IMR-90 (cell line): Measurements from ENCODE around the gene HDAC9. TPM values are rescaled to one million over a fixed set of nuclear protein-coding genes. Genes with fewer than 3 reads are reported as not detected.

Source experiments
- ATAC-seq: fragments of 200-7000 bp; cut with Tn5 transposase; 2 replicates; pipeline ENCODE4 v1.9.1; 2020; ENCODE audit warnings: low read depth, mild to moderate bottlenecking, moderate library complexity
- BruUV-seq: library from RNA; stranded (reverse); fragments of 400-500 nt; replicated peaks from 2 replicates; lab custom pipeline; 2021; lab: Mats Ljungman, UMichigan
- CTCF ChIA-PET: fragments of 300-600 bp; formaldehyde crosslinking; extraction: SDS; loops from one replicate; lab custom pipeline; 2021; ENCODE audit warnings: antibody characterized with exemption; lab: Yijun Ruan, JAX
- POLR2A ChIA-PET: fragments of 300-600 bp; sonication (Branson Sonifier 250); formaldehyde crosslinking; loops from one replicate; lab custom pipeline; 2022; ENCODE audit warnings: antibody characterized with exemption; ENCODE audit not compliant: unreplicated experiment; lab: Charles Lee
- DNase-seq: peaks from one replicate; pipeline ENCODE4 v3.0.0; 2013
- H2AFZ ChIP-seq: replicated peaks from 2 replicates; pipeline ENCODE3; 2013; ENCODE audit warnings: low read length, mild to moderate bottlenecking; ENCODE audit not compliant: poor library complexity
- H2AK5ac ChIP-seq: 2 replicates; pipeline ENCODE4 v1.6.1; 2013; ENCODE audit warnings: low read depth, low read length, inconsistent platforms
- H2AK9ac ChIP-seq: replicated peaks from 2 replicates; pipeline ENCODE3; 2013; ENCODE audit warnings: mild to moderate bottlenecking, low read depth, low read length, moderate library complexity; ENCODE audit not compliant: poor library complexity
- H2BK120ac ChIP-seq: 2 replicates; pipeline ENCODE4 v1.6.1; 2013; ENCODE audit warnings: low read depth, low read length, inconsistent platforms
- H2BK15ac ChIP-seq: 3 replicates; pipeline ENCODE4 v1.6.1; 2013; ENCODE audit warnings: low read depth, low read length, inconsistent platforms
- H2BK20ac ChIP-seq: 2 replicates; pipeline ENCODE4 v1.6.1; 2013; ENCODE audit warnings: low read depth, mild to moderate bottlenecking, inconsistent platforms, low read length, moderate library complexity
- H2BK5ac ChIP-seq: 2 replicates; pipeline ENCODE4 v1.6.1; 2013; ENCODE audit warnings: mild to moderate bottlenecking, low read depth, low read length, inconsistent platforms; ENCODE audit not compliant: poor library complexity, severe bottlenecking
- H3K14ac ChIP-seq: replicated peaks from 2 replicates; pipeline ENCODE4 v1.6.1; 2013; ENCODE audit warnings: low read depth, low read length, inconsistent platforms
- H3K18ac ChIP-seq: 2 replicates; pipeline ENCODE4 v1.6.1; 2013; ENCODE audit warnings: low read depth, low read length, control low read depth
- H3K23ac ChIP-seq: 2 replicates; pipeline ENCODE4 v1.6.1; 2013; ENCODE audit warnings: low read depth, low read length, inconsistent platforms
- H3K27ac ChIP-seq: 2 replicates; pipeline ENCODE4 v1.5.1; 2013; ENCODE audit warnings: mild to moderate bottlenecking, control low read depth, low read length; ENCODE audit not compliant: insufficient read depth
- H3K27me3 ChIP-seq: 2 replicates; pipeline ENCODE4 v1.6.1; 2013; ENCODE audit warnings: low read length; ENCODE audit not compliant: control insufficient read depth, insufficient read depth
- H3K36me3 ChIP-seq: 2 replicates; pipeline ENCODE4 v1.6.1; 2013; ENCODE audit warnings: low read length, mixed read lengths; ENCODE audit not compliant: control insufficient read depth, insufficient read depth
- H3K4ac ChIP-seq: 2 replicates; pipeline ENCODE4 v1.6.1; 2013; ENCODE audit warnings: low read depth, low read length, inconsistent platforms
- H3K4me1 ChIP-seq: 2 replicates; pipeline ENCODE4 v1.6.1; 2013; ENCODE audit warnings: low read length, mixed read lengths; ENCODE audit not compliant: control insufficient read depth, insufficient read depth
- H3K4me2 ChIP-seq: 2 replicates; pipeline ENCODE4 v1.6.1; 2013; ENCODE audit warnings: low read depth, mild to moderate bottlenecking, control low read depth, low read length, moderate library complexity
- H3K4me3 ChIP-seq: 2 replicates; pipeline ENCODE4 v1.5.1; 2013; ENCODE audit warnings: low read depth, mild to moderate bottlenecking, control low read depth, low read length, moderate library complexity; ENCODE audit not compliant: insufficient read depth
- H3K56ac ChIP-seq: 2 replicates; pipeline ENCODE4 v1.6.1; 2013; ENCODE audit warnings: low read length, inconsistent platforms; ENCODE audit not compliant: insufficient read depth; ENCODE audit errors: extremely low read depth
- H3K79me1 ChIP-seq, 2 experiments: 2 replicates each; pipeline ENCODE4 v1.6.1; 2013; ENCODE audit warnings: low read length in 2 of 2, inconsistent platforms in 1 of 2, low read depth in 1 of 2
- H3K9ac ChIP-seq: 2 replicates; pipeline ENCODE4 v1.6.1; 2013; ENCODE audit warnings: low read depth, low read length, control low read depth
- H3K9me1 ChIP-seq: 2 replicates; pipeline ENCODE4 v1.6.1; 2013; ENCODE audit warnings: low read length, inconsistent platforms; ENCODE audit not compliant: insufficient read depth
- H3K9me3 ChIP-seq: 2 replicates; pipeline ENCODE4 v1.6.1; 2013; ENCODE audit warnings: low read length; ENCODE audit not compliant: control insufficient read depth, insufficient read depth
- H4K20me1 ChIP-seq: 2 replicates; pipeline ENCODE4 v1.6.1; 2013; ENCODE audit warnings: low read length, inconsistent platforms; ENCODE audit not compliant: insufficient read depth
- H4K5ac ChIP-seq: 2 replicates; pipeline ENCODE4 v1.6.1; 2013; ENCODE audit warnings: mild to moderate bottlenecking, low read depth, low read length, control low read depth
- H4K8ac ChIP-seq, 2 experiments: 2 replicates each; pipeline ENCODE4 v1.6.1; 2013; ENCODE audit warnings: low read depth in 2 of 2, low read length in 2 of 2, control low read depth in 1 of 2, inconsistent platforms in 1 of 2
- H4K91ac ChIP-seq: 2 replicates; pipeline ENCODE4 v1.6.1; 2013; ENCODE audit warnings: low read depth, low read length, inconsistent platforms; ENCODE audit not compliant: insufficient read depth
- BHLHE40 ChIP-seq: fragments of 150-350 bp; IDR thresholded peaks from 2 replicates; pipeline ENCODE4 v1.6.1; 2016; ENCODE audit warnings: mild to moderate bottlenecking, low read depth, low read length
- CEBPB ChIP-seq: IDR thresholded peaks from 2 replicates; pipeline ENCODE4 v1.6.1; 2012; ENCODE audit warnings: low read depth, low read length, improper control_type of control experiment
- CHD1 ChIP-seq: IDR thresholded peaks from 2 replicates; pipeline ENCODE4 v1.6.1; 2012; ENCODE audit warnings: low read depth, low read length, improper control_type of control experiment
- CTCF ChIP-seq: conservative IDR thresholded peaks from 2 replicates; pipeline ENCODE4 v1.5.1; 2012; ENCODE audit warnings: mild to moderate bottlenecking, low read depth, low read length, improper control_type of control experiment
- ELK1 ChIP-seq: fragments of 150-350 bp; IDR thresholded peaks from 2 replicates; pipeline ENCODE4 v1.6.1; 2016; ENCODE audit warnings: low read depth, mild to moderate bottlenecking, low read length, moderate library complexity, borderline replicate concordance
- FOS ChIP-seq: fragments of 150-350 bp; IDR thresholded peaks from 2 replicates; pipeline ENCODE4 v1.6.1; 2016; ENCODE audit warnings: low read depth, low read length
- MAFK ChIP-seq: IDR thresholded peaks from 2 replicates; pipeline ENCODE4 v1.6.1; 2012; ENCODE audit warnings: low read depth, low read length, improper control_type of control experiment
- MAZ ChIP-seq: IDR thresholded peaks from 2 replicates; pipeline ENCODE4 v1.6.1; 2012; ENCODE audit warnings: low read depth, mild to moderate bottlenecking, low read length, improper control_type of control experiment, moderate library complexity, borderline replicate concordance
- MXI1 ChIP-seq: IDR thresholded peaks from 2 replicates; pipeline ENCODE4 v1.6.1; 2012; ENCODE audit warnings: low read depth, mild to moderate bottlenecking, low read length, moderate library complexity, borderline replicate concordance
- NFE2L2 ChIP-seq: fragments of 150-350 bp; IDR thresholded peaks from 2 replicates; pipeline ENCODE4 v1.6.1; 2016; ENCODE audit warnings: low read depth, mild to moderate bottlenecking, low read length
- POLR2A ChIP-seq: IDR thresholded peaks from 2 replicates; pipeline ENCODE4 v1.6.1; 2012; ENCODE audit warnings: mild to moderate bottlenecking, low read depth, low read length
- RAD21 ChIP-seq: IDR thresholded peaks from 2 replicates; pipeline ENCODE4 v1.6.1; 2012; ENCODE audit warnings: low read length, improper control_type of control experiment
- RCOR1 ChIP-seq: IDR thresholded peaks from 2 replicates; pipeline ENCODE4 v1.6.1; 2012; ENCODE audit warnings: mild to moderate bottlenecking, low read length, improper control_type of control experiment; ENCODE audit not compliant: insufficient replicate concordance
- RFX5 ChIP-seq: IDR thresholded peaks from 2 replicates; pipeline ENCODE4 v1.8.0; 2012; ENCODE audit warnings: low read depth, mild to moderate bottlenecking, low read length, moderate library complexity
- SMC3 ChIP-seq: fragments of 150-350 bp; IDR thresholded peaks from 2 replicates; pipeline ENCODE4 v1.6.1; 2016; ENCODE audit warnings: low read depth, mild to moderate bottlenecking, antibody characterized with exemption, low read length, moderate library complexity
- USF2 ChIP-seq: fragments of 150-350 bp; IDR thresholded peaks from 2 replicates; pipeline ENCODE4 v1.6.1; 2017; ENCODE audit warnings: mild to moderate bottlenecking, antibody characterized with exemption, low read length, low read depth
- WGBS, 2 experiments: methylation state at CpG; one replicate each; pipeline versions ENCODE4 v1.1.5 to v1.1.7; 2013; ENCODE audit warnings: missing lambda C conversion rate in 2 of 2; ENCODE audit not compliant: insufficient read length in 1 of 2; ENCODE audit errors: extremely low coverage in 2 of 2; 5-methylcytosine and 5-hydroxymethylcytosine counted together
- dilution Hi-C: fragments of 300-500 bp; cut with HindIII; formaldehyde crosslinking; loops from one replicate; pipeline ENCODE4 v1.14.3; 2018; ENCODE audit warnings: low sequenced_read_pairs; ENCODE audit not compliant: unreplicated experiment
- in situ Hi-C: fragments of 300-500 bp; cut with MboI; formaldehyde crosslinking; loops from 3 replicates; pipeline ENCODE4 v1.14.3; 2019; ENCODE audit warnings: low sequenced_read_pairs, inconsistent platforms, mixed read lengths
- intact Hi-C: fragments of 100-400 bp; cut with micrococcal nuclease; formaldehyde crosslinking; loops from 2 replicates; pipeline ENCODE4 v1.10.0; 2022
- polyA plus RNA-seq, 3 experiments: library from polyadenylated mRNA; depleted of rRNA; stranded (reverse); fragments of >200 nt; gene quantifications; 2 replicates each; pipeline ENCODE4 v1.2.3, GENCODE V29; 2012; ENCODE audit warnings: low replicate concordance in 1 of 3
- total RNA-seq: library from RNA; depleted of rRNA; stranded (reverse); fragments of >200 nt; gene quantifications from 2 replicates; pipeline ENCODE4 v1.2.3, GENCODE V29; 2012

The HDAC9 gene
- total and polyA plus RNA-seq, 2 of the 4 experiments (the other 2 are of a cell fraction): 4.3 to 24.7 TPM

GRCh38 chr7:18498341-18498740, 2.8 kb downstream of the HDAC9 start:
- H3K18ac ChIP-seq: no peak overlapping the region
- no peak overlapping the region for H3K14ac ChIP-seq
- no peak overlapping the region for H3K4me3 ChIP-seq
- no peak overlapping the region for H2BK20ac ChIP-seq
- no peak overlapping the region for H4K5ac ChIP-seq
- no peak overlapping the region for H3K9ac ChIP-seq
- H3K4me1 ChIP-seq: no peaks in the 10 kb centered on the region; the same call in 1 of the 2 replicates
- no peak overlapping the region for H3K27ac ChIP-seq
- TF ChIP-seq POLR2A: no peak
- TF ChIP-seq MAZ: no peak
- TF ChIP-seq FOS: no peak
- TF ChIP-seq MAFK: no peak
- TF ChIP-seq ELK1: no peak
- no peak for TF ChIP-seq NFE2L2
- TF ChIP-seq RAD21: no peak
- no peak for TF ChIP-seq SMC3
- TF ChIP-seq CTCF: no peak
- TF ChIP-seq MXI1: no peak
- TF ChIP-seq RFX5: no peak
- TF ChIP-seq USF2: no peak
- no peak for TF ChIP-seq CEBPB
- TF ChIP-seq CHD1: no peak
- TF ChIP-seq BHLHE40: no peak
- no peak for TF ChIP-seq RCOR1
- 0 out of 4 replicates have a peak, but pooled peaks cover 0 to 4% of the 10 kb centered on the region in 2 experiments for H3K79me1 ChIP-seq
- DNase-seq (no peak), ATAC-seq (no peak)
- no peak overlapping the region for H2AK5ac ChIP-seq
- no peaks in the 10 kb centered on the region for H3K9me3 ChIP-seq
- H2BK5ac ChIP-seq: no peak overlapping the region
- ChIA-PET POLR2A (no interaction called here), CTCF (no interaction called here)
- no peak overlapping the region for H2BK120ac ChIP-seq
- in situ Hi-C loops: no loop called here
- no CpG with 5 or more reads among the region's 2 CpGs for WGBS, 2 experiments
- no peaks in the 10 kb centered on the region for H3K27me3 ChIP-seq
- no peak overlapping the region for H2AFZ ChIP-seq
- H2BK15ac ChIP-seq: no peak overlapping the region
- no peak overlapping the region for H3K4ac ChIP-seq
- no peak overlapping the region for H4K91ac ChIP-seq
- H4K8ac ChIP-seq: no peak overlapping the region
- no peaks in the 10 kb centered on the region for H3K36me3 ChIP-seq
- dilution Hi-C loops: no loop called here
- no peaks in the 10 kb centered on the region for H4K20me1 ChIP-seq
- H3K56ac ChIP-seq: no peak overlapping the region
- no peak overlapping the region for H3K4me2 ChIP-seq
- no peak overlapping the region for H3K23ac ChIP-seq
- no peak overlapping the region for H2AK9ac ChIP-seq
- H3K9me1 ChIP-seq: no peaks in the 10 kb centered on the region; the same call in 1 of the 2 replicates
- no TSS peak for BruUV-seq
- intact Hi-C loops: no loop called here
